Fibroblast of villous mesenchyme (primary cell): ENCODE results near the gene IER5. TPM values are rescaled to one million over a fixed set of nuclear protein-coding genes. Genes with fewer than 3 reads are reported as not detected.

ENCODE experiments used
- DNase-seq: peaks from one replicate; pipeline ENCODE4 v3.0.0-alpha.2; 2010; ENCODE audit warnings: low read depth
- H3K4me3 ChIP-seq: 2 replicates; pipeline ENCODE4 v1.5.1; 2011; ENCODE audit warnings: low read depth, mild to moderate bottlenecking, low read length
- CTCF ChIP-seq: IDR thresholded peaks from 2 replicates; pipeline ENCODE4 v1.5.1; 2012; ENCODE audit warnings: low read depth, mild to moderate bottlenecking, low read length; ENCODE audit not compliant: insufficient read depth
- total RNA-seq: library from RNA; depleted of rRNA; stranded (reverse); fragments of >200 nt; gene quantifications from 2 replicates; pipeline ENCODE4 v1.2.3, GENCODE V29; 2012

The IER5 gene
- total RNA-seq, 1 donor = 45.3 TPM

GRCh38 chr1:181120924-181121323 is 32.4 kb downstream of the IER5 start:
- H3K4me3 ChIP-seq = no peak overlapping the region
- DNase-seq = no peak
- TF ChIP-seq CTCF = no peak

- no peak for TF ChIP-seq CTCF
- no peak for DNase-seq
- no peak overlapping the region for H3K4me3 ChIP-seq
Measured at GRCh38 chr1:181121498-181121897, 33.0 kb downstream of the IER5 start.

- no peak for TF ChIP-seq CTCF
- DNase-seq = no peak
- no peak overlapping the region for H3K4me3 ChIP-seq
Measured at GRCh38 chr1:181122222-181122621, 33.7 kb downstream of the IER5 start.

GRCh38 chr1:181123173-181123572 is 34.7 kb downstream of the IER5 start:
- TF ChIP-seq CTCF = no peak
- DNase-seq = no peak
- H3K4me3 ChIP-seq = no peak overlapping the region

- no peak for TF ChIP-seq CTCF
- H3K4me3 ChIP-seq = no peak overlapping the region
- no peak for DNase-seq
Measured at GRCh38 chr1:181124291-181124751, 35.8 kb downstream of the IER5 start.

GRCh38 chr1:181126289-181126688 is 37.8 kb downstream of the IER5 start:
- H3K4me3 ChIP-seq = no peak overlapping the region
- no peak for DNase-seq
- no peak for TF ChIP-seq CTCF

- no peak overlapping the region for H3K4me3 ChIP-seq
- no peak for TF ChIP-seq CTCF
- DNase-seq = peak; percentile 37
Measured at GRCh38 chr1:181126871-181127587, 38.5 kb downstream of the IER5 start.
